GM18517 (cell line): ENCODE results near the gene KIF16B.

ENCODE experiments used
- ATAC-seq: cut with Tn5 transposase; IDR thresholded peaks from one replicate; pipeline ENCODE4 v1.9.1; 2021; ENCODE audit warnings: mild to moderate bottlenecking, moderate library complexity; ENCODE audit not compliant: unreplicated experiment

KIF16B gene

DNA sequence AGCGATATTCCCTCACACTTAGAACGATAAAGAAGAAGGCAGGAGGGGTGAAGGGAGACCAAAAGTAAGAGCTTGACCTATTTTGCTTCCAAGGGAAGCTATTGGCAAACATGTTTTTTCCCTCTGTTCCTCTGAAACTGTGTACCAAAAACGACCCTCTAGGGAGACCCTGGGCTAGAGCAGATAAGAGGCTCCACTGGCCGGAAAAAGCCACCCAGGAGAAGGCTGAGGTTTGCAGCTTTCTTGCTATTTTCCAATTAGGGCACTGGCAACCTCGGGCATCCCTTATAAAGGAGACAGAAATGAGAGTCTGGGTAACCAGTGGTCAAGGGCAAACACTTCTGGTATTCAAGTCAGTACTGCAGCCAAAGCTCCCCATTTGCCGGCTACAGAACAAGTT lies 168.0 kb downstream of the KIF16B start:
- no peak for ATAC-seq

DNA sequence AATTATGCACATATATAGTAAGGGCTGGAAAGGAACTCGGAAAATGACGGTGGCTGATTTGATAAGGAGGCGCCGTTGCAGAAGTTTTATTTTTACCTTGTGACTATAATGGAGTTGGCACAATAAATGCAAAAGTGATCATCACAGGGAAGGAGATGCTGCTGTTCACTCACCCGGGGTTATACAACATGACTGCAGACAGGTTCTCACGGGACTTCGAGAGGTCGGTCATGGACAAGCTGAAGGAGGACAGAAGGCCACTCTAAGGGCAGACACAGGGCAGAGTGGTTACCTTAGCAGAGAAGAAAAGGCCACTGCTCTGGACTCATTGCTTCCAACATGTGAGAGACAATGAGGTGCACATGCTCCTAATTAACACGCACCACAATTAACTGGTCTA lies 168.6 kb downstream of the KIF16B start:
- ATAC-seq: no peak

GRCh38 chr20:16404171-16404570 lies 169.1 kb downstream of the KIF16B start:
- no peak for ATAC-seq

GRCh38 chr20:16400234-16400633 lies 173.0 kb downstream of the KIF16B start:
- ATAC-seq: no peak

DNA sequence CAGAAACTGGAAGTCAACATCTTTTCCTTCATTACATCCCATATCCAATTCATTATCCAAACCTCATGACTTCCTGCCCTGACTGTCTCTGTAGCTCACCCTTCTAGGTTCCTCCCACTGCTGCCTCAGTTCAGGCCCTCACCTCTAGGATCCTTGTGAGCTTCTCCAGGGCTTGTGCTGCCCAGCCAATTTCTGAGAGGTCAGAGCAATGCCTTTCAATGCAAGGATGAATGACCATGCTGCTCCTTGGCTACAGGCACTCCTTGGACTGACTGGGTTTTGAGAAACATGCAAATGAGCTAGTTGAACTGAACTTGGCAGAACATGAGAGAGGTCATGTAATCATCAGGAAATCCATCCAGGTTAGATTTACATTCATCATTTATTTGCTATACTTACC lies 173.4 kb downstream of the KIF16B start:
- no peak for ATAC-seq

- no peak for ATAC-seq
Observed at GRCh38 chr20:16397086-16397485, 176.2 kb downstream of the KIF16B start.

DNA sequence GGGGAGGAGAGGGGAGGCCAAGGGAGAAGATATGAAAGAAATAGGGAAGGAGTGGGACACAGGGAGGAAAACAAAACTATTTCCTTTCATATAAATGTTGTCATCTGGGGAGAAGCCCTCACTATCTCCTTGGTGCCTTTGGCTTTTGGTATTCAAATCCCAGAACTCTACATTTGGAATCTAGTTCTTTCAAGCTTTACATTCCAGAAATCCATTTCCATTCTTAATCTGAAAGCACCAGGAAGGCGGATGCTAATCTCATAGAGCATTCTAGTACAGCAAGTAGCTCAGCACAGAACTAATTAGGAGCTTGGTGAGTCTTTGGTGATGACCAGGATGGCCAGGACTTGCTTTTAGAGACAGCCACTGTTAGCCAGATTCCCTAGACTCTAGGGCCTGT lies 177.9 kb downstream of the KIF16B start:
- no peak for ATAC-seq

GRCh38 chr20:16394784-16395183 lies 178.5 kb downstream of the KIF16B start:
- ATAC-seq: no peak

- no peak for ATAC-seq
Observed at GRCh38 chr20:16393836-16394235, 179.4 kb downstream of the KIF16B start.

DNA sequence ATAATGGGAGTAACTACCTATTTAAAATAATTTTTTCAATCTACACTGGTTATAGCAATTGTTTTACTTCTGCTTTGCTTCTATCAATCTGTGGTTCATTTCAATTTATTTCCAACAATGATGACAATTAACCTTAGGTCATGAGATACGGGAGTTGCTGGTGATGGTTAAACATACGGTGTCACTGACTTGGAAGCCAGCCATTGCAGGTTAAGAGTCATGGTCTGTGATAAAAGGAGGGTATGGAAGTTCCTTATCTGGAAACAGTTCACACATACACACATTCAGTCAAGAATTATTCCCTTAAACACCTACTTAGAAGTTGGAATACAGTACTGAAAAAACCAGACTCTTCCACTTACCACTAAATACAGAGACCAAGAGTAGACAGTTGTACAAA lies 180.0 kb downstream of the KIF16B start:
- ATAC-seq: no peak

DNA sequence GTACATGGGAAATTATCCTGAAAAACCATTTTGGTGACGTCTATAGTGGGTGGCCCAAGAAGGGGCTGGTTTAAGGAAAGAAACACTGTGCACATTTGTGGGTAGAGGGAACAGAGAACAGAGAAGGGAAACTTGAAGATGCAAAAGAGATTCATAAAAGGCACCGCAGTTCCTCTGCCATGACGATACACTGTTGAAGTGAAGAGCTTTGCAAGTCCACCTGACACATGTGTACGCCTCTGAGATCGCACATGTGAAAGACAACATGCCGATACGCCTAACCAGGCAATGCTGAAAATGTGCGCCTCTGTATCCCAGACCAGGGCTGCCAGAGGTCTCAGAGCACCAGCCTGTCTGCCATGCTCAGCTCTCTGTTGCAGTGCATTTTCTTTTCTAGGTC lies 180.9 kb downstream of the KIF16B start:
- ATAC-seq: peak; percentile 98

- no peak for ATAC-seq
Observed at GRCh38 chr20:16390991-16391390, 182.3 kb downstream of the KIF16B start.

- no peak for ATAC-seq
Observed at GRCh38 chr20:16388731-16389130, 184.5 kb downstream of the KIF16B start.

DNA sequence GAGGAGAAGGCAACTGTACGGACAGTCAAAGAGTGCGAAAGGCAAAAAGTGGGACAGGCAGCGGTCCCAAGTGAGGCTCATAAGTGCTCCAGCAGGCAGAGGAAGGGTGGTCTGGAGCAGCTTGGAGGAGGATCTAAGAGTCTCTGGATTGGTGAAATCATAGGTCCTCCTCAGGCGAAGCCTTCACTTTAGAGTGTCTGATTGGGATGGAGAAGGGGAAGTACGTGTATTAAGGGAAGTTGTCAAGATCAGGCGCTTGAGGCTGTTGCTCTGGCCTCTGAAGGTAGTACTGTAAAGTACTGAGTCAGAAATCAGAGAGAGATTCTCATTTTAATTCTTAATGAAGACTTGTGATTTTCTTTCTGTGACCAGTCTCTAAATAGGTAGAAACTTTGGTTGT lies 185.6 kb downstream of the KIF16B start:
- no peak for ATAC-seq

GRCh38 chr20:16385891-16386290 lies 187.4 kb downstream of the KIF16B start:
- ATAC-seq: no peak

DNA sequence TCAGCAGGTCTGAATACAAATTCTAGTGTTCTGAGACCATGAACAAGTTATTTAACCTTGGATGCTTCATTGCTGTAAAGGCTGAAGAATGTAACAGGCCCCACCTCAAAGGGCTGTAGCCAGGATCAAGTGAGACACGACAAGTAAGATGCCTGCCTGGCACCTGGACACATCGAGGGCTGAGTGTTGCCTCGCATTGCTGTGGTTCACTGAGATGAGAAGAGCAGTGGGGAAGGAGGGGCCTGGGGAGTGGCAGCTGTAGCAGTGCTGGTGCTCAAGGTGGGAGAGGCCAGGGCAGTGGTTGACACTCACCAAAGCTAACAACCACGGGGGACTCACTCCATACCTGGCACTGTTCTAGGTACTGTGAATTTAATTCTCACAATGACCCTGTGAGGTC lies 187.8 kb downstream of the KIF16B start:
- ATAC-seq: no peak

GRCh38 chr20:16381444-16381843 lies 191.8 kb downstream of the KIF16B start:
- no peak for ATAC-seq

DNA sequence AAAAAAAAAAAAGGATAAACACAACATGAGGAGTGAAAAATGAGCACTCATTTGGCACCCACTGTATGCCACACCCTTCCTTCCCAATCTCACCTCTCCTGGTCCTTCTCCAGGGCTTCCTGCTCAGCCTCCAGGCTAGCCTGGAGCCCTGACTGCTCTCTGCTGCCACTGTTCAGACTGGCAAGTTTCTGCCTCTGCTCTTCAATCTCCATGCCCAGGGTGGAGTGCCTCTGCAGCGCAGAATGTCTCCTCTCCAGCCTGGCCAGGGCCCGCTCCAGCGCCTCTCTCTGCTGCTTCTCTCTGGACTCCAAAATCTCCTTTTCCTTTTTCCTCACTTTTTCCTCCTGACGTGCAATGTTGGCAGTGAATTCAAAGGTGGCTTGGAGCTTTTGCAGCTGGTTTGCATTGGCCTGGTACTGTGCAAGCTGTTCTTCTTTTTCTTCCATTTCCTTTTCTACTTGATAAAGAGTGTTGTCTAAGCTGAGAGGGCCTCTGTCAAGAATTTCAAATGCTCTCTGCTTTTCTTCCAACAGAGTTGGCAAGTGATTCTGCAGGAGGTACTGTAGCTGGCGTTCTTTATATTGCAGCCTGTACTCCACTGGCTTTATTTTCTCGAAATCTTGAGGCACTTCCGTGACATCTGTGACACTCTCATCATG lies 194.4 kb downstream of the KIF16B start:
- ATAC-seq: no peak

DNA sequence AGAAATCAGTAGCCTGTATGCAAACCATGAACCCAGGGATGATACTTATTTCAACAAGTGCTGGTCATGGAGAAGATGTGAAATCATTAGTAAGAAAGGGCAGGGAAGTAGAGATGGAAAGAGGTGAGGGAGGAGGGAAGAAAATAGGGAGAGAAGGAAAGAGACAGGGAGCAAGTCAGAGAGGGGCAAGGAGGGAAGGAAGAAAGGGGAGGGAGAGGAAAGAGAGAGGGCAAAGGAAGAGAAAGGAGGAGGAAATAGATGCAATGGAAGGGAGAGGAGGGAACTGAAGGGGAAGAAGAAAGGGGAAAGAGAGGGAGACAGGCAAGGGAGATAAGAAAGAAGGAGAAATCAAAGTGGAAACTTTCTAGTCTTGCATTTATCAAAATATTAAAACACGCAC lies 195.1 kb downstream of the KIF16B start:
- ATAC-seq: no peak

DNA sequence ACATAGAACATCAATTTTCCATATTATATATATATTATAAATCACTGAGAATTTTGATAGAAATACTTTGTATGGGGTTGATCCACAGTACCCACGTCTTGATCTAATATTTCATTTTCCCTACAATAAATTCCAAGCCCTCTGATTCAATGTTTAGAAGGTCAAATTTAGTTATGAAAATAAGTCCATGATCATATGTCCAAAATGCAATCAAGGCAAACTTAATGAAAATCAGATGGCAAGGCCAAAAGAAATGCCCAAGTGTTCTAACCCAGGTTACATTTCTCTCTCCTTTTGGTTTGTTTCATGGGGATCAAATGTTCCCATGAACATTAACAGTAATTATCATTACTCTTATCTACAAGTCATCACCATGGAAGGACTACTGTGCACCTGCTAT lies 203.8 kb downstream of the KIF16B start:
- ATAC-seq: no peak

- ATAC-seq: no peak
Observed at GRCh38 chr20:16368645-16369292, 204.5 kb downstream of the KIF16B start.

GRCh38 chr20:16367948-16368560 lies 205.2 kb downstream of the KIF16B start:
- ATAC-seq: no peak
